RPMI7951 (cell line): ENCODE measurements around the gene BRCA1. TPM values are rescaled to one million over a fixed set of nuclear protein-coding genes. Genes with fewer than 3 reads are reported as not detected.
"Not testable (repeated sequence)": the region's sequence is repeated elsewhere in the genome, so short reads cannot be mapped to it uniquely, and the experiment has no call there.

Experiments
- DNase-seq: peaks from one replicate; pipeline ENCODE4 v3.0.0-alpha.2; 2012; ENCODE audit warnings: low read depth
- total RNA-seq: library from RNA; depleted of rRNA; stranded (reverse); fragments of >200 nt; shearing (Covaris generic); gene quantifications from 2 replicates; pipeline ENCODE4 v1.2.3, GENCODE V29; 2014

The BRCA1 gene
- total RNA-seq, 1 experiment from 2014 or later, result 34.6 TPM

DNA sequence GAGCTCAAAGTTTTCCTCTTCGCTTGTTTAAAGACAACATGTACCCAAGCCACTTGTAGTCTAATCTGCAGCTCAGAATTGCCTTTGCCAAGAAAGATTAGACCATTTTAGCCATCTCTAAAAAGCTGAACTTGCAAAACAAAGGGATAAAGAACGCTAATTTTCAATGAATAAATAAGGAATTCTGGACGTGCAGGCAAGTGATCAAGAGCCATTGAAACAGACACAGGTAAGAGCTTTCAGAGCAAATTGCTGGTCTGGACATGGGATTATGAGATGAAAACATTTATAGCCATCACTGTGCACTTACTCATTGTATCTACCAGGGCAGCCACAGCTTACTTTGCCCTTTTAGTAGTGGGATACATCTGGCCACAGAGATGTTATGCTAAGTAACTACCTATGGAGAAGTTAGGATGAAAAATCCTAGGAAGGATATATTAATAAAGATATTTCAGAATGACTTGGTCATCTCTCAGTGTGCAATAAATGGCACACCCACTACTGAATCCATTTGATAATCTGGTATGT lies 55.7 kb downstream of the BRCA1 start:
- no peak for DNase-seq

DNA sequence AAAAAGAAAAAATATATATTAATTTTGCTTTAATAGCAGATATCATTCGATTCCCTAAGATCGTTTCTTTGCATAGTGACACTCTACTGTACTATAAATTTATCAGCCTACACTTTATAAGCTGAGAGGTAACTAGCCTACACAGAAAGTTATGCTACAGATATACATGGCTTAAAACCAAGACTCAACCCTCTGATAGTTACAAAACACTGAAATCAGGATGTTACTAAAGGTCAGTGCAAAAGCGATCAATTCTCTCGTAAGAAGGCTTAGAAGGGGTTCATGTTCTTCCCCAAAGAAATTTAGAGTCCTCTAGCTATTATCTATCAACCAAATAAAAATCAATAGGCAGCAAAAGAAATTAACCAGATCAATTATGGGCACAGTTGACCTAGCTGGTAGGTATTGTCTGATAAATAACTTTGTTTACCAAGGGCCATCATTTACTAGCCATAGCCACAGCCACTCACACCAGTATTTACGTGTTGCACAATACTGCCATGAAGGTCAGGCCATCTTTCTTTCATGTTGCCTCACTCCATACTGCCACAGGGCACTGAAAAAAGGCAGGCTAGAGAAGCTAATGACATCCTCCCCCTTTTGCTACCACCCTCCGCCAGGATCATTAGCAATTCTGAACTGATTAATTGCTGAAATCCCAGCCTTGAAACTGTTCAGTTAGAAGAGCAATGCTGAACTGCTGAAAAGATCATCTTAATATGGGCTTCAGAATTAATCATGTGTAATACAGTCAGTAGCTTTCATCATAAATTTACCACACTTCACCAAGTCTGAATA lies 56.4 kb downstream of the BRCA1 start:
- no peak for DNase-seq

DNA sequence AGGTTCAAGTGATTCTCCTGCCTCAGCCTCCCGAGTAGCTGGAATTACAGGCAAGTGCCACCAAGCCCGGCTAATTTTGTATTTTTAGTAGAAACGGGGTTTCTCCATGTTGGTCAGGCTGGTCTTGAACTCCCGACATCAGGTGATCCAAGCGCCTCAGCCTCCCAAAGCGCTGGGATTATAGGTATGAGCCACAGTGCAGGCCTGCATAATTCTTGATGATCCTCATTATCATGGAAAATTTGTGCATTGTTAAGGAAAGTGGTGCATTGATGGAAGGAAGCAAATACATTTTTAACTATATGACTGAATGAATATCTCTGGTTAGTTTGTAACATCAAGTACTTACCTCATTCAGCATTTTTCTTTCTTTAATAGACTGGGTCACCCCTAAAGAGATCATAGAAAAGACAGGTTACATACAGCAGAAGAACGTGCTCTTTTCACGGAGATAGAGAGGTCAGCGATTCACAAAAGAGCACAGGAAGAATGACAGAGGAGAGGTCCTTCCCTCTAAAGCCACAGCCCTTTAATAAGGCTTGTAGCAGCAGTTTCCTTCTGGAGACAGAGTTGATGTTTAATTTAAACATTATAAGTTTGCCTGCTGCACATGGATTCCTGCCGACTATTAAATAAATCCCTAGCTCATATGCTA lies 62.1 kb downstream of the BRCA1 start:
- DNase-seq, result no peak

DNA sequence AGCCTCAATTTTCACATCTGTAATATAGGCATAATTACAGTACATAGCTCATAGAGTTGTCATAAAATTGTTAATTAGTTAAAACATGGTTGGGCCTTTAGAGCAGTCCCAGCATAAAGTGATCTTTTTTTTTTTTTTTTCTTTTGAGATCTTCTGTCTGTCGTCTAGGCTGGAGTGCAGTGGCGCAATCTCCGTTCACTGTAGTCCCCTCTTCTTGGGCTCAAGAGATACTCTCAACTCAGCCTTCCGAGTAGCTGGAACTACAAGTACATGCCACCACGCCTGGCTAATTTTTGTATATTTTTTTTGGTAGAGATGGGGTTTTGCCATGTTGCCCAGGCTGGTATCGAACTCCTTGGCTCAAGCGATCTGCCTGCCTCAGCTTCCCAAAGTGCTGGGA lies 69.1 kb downstream of the BRCA1 start:
- DNase-seq, result no peak

DNA sequence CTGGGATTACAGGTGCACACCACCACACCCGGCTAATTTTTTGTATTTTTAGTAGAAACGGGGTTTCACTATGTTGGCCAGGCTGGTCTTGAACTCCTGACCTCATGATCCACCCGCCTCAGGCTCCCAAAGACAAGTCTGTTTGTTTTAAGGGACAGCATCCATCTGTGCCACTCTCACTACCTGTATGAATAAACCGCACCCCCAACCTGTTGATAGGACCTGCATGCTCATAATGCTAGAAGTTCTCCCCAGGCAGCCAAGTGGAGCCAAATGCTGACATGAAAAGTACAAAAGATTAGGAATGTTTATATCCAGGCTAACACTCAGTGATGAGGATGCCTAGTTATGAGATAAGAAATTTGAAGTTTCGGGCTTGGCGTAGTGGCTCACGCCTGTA lies 72.2 kb downstream of the BRCA1 start:
- DNase-seq, result not testable (repeated sequence)

DNA sequence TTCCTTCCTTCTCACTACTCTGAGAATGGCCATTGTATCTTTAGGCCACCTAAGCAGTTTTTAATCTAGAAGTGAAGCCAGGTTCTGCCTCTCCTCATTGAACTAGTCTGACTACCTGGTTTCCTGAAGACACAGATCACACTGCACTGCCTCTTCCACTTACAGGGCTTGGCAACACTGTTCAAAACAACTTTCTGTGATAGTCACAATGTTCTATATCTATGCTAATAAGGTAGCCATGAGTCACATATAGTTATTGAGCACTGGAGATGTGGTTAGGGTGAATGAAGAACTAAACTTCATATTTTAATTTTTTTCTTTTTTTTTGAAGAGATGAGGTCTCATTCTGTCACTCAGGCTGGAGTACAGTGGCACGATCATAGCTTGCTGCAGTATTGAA lies 73.2 kb downstream of the BRCA1 start:
- no peak for DNase-seq

DNA sequence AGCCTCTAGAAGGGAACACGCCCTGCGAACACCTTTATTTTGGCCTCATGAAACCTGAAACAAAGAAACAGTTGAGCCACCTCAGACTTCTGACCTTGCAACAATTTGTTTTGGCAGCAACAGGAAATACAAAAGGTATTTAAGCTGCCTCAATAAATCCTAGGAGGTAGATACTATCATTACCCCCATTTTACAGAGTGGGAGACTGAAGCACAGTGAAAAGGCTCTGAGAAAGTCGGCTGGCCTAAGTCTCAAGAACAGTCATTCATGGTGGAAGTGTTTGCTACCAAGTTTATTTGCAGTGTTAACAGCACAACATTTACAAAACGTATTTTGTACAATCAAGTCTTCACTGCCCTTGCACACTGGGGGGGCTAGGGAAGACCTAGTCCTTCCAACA lies 81.1 kb downstream of the BRCA1 start:
- no peak for DNase-seq

DNA sequence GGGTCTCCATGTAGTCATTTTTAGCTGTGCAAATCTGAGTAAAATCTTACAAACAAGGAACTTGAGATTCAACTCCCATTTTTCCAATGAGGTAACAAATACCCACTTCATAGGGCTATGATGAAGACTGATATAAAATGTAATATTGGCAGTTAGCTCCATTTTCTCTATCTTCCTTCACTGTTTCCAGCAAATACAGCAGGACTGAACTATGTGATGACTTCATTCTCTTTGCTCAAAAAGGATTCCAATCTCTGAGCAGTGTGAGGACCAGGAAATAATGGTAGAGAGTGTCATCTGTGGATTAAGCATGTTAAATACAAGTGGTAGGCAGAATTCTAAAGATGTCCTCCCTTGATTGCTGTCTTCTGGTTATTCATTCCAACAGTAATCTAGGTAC lies 81.9 kb downstream of the BRCA1 start:
- DNase-seq, result no peak

DNA sequence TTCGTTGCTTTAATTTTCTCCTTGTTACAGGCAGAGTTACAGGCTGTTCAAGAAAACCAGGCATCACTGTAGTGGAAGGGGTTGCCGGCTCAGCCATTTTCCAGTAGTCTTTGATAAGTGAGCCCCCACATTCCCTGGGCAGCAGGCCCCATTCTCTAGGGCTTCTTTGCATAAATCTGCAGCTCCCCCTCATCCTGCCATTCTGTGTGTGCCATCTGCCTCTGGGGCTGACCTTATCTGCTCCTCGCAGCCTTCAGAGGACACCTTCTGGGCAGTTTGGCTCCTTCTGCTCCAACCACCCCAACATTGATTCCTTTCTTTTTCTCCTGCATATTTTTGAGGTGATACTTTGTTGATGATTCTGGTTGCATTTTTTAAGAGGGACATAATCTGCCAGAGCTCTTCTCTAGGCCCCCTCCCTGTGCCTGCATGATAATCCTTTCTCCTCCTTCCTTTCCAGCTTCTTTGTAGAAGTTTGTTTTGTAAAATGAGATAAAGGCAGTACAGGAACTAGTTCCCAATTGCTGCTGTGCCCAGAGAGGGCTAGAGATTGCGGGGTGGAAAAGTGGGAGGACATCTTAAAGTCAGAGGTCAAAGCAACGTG lies 83.0 kb downstream of the BRCA1 start:
- DNase-seq, result no peak

DNA sequence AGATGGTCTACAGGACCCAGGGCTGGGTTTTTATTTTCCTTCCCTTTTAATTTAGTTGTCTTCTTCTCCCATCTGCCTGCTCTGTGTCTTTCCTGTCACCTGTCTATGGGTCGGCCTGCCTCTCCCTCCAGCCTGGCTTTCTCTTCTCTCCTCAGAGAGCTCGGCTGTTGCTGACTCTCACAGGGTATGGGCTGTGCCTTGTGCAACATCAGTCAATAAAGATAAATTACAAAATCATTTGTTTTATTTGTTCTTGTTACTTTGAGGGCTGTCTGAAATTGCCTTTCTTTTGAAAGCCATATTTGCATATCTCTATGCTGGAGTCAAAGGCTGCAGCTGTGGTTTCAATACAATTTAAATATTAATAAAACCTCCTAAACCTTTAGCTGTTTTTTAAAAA lies 84.5 kb downstream of the BRCA1 start:
- DNase-seq, result no peak

DNA sequence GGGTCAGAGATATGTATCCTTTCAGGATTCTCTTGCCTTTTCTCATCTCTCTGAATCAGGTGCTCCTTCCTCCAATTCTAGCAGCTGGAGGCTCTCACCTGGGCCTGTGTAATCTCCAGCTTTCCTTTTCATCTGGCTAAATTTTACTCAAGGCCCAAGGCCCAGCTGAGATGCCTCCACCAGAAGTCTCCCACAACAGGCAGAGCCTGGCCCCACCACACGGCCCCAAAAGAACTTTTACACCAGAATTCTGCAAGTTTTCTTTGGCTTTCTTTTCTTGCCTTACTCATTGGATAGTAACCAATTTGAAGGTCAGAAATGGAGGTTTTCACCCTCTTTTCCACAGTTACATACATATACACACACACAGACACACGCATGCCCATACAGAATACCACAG lies 85.5 kb downstream of the BRCA1 start:
- DNase-seq, result no peak

DNA sequence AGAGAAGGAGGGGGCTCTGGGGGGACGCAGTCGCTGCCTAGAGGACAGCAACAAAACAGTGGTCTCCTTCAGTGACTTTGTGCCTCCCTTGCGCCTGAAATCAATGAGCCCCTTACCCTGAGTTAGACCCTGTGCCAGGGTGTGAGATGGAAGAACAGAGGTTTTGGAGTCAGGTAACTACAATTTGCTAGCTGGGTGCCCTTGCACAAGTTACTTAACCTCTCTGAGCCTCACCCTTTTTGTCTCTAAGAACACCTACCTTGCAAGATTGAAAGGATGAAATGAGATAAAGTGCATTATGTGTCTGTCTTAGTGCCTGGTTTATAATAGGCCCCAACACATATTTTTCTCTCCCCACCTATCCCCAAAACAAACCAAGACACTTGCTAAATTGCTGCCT lies 90.3 kb downstream of the BRCA1 start:
- DNase-seq, result no peak

DNA sequence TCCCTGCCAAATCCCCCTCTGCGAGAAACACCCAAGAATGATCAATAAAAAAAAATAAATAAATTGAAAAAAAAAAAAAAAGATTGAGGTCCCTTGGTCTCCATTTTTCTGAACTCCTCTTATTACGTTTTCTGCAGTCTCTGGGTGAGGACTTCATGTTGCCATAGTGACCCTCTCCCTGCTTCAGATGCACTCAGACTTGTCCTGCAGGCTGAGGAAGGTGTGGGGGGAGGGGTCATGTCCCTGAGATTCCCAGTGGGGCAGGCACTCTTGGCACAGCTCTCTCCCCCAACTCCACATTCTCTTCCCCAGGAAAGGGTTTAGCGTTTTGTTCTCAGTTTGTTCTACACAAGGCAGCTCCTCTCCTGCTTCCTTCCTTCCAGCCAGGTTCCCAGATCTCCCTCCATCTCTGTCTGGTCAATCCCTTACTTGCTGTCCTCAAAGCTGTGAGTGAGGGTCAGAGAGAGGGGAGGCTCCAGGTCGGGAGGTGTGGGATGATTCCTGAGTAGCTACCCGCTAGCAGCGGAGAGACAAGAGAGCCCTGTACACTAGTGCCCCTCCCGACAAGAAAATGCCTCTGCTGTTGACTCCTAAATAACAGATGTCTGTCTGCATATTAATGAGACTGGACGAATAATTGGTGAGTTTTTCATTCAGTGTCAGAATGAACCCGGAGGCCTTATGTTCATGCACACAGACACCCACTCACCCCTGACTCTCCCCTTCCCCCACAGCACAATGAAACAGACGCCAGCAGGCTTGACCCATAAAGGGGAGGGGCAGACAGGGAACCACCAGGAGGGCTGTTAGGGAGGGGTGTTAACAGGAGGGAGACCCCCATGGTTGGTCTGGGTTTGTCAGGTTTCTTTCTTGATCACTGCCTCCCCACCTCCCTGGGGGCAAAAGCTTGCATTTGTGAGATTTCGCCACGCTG lies 90.9 kb downstream of the BRCA1 start:
- DNase-seq, result no peak

DNA sequence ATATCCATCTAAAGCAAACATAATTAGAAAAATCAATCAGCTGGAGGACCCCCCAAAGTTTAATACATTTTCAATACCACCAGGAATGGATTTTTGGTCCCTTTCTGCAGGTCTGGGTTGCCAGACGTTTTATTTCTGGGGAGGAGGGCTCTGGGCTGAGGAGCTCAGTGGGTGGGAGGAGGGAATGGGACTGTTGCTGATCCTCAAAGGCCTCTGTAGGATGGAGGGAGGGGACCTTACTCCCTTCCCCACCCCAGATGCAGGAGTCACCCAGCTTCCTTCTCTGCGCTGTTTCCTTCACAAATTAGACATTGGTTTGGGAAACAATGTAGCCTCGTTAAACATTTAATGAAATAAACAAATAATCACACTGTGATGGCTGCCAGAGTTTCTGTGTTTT lies 93.5 kb downstream of the BRCA1 start:
- no peak for DNase-seq

DNA sequence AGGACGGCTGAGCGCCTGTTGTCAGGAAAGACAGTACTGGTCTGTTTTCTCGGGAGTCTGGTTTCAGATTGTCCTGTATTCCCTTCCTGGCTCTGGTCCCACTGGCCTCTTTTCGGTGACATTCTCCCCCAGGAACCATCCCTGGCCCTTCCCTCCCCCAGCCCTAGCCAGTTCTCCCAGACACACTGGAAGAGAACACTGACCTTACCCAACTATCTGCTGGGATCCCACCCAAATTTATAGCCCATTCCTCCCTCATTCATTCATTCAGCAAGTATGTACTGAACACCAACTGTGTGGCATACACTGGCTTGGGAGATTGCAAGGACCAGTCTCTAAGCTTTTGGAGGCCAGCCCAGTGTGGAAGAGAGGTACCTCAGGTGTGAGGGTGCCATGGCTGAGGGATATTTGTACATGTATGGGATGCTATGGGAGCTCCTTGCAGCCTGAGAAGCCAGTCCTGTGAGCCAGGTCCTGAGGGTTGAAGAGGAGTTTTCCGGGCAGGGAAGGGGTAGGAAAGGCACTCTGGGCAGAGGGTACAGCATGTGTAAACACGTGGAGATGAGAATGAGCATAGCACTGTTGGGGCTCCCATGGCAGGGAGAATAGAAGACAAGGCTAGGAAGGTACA lies 94.9 kb downstream of the BRCA1 start:
- no peak for DNase-seq

DNA sequence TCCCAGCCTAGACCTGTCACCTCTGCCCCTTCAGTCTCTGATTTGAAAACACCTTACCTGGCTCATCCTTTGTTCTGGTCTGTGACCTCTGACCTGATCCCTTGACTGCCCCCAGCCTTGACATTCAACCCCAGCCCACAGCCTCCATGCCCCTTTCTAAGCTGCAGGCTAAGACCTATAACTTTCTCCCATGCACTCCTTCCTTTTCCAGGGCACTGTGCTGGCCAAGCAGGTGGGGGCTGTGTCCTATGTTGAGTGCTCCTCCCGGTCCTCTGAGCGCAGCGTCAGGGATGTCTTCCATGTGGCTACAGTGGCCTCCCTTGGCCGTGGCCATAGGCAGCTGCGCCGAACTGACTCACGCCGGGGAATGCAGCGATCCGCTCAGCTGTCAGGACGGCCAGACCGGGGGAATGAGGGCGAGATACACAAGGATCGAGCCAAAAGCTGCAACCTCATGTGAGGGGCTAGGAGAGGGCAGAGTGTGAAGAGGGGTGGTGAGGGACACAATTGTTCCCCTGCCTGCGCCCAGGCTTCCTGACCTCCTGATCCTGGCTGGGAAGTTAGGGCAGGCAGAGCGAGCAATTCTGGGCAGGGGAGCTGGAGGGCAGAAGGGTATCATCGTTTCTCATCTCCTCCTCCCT lies 96.8 kb downstream of the BRCA1 start:
- DNase-seq, result no peak

DNA sequence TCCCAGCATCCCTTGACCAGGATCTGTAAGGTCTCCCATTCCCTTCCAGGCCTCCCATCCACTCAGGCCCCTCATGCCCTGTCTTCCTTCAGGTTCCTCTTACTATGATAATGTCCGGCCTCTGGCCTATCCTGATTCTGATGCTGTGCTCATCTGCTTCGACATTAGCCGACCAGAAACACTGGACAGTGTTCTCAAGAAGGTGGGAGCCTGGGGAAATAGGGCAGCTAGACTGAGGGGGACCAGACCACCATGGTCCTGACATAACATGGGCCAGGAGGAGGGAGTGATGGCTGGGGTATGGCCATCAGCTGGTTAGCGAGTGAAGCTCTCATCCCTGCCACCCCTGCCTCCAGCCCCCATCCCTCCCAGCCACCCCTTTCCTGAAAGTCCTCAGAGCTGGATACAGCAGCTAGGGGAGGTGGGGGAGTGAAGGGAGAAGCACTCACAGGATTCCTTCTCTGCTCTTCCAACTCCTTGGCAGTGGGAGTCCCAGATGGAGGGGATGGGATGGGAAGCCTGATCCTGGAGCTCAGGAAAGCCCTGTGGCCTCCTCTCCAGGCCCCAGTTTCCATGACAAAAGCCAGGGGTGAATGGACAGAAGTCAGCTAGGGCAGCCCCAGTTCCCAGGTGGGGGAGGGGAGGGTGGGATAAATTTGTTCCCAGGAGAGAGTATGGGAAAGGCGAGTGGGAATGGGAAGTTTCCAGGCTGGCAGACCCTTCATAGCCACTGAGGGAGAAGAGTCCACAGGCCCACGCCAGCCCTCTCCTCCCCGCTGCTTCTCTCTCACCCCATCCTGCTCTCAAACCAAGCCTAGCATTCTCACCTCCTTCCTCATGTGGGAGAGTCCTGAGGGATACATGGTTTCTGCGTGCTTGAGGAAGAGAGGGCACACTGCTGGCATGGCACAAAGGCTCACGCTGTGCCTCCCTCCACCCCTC lies 97.8 kb downstream of the BRCA1 start:
- no peak for DNase-seq

DNA sequence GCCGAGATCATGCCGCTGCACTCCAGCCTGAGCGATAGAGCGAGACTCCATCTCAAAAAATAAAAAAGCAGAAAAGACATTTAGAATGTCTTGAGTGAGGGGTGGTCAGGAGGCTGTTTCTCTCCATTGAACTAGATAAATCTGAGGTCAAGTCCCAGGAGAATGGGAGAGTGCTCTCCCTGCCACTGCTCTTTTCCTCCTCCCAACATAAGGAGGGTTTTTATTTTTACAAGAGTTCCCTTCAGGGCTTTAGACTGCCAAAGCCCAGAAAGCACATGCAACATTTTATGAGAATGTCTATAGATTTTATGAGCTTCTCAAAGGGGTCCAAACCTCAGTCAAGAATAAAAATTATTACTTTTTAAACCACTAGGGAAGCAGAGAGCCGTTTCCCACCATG lies 98.6 kb downstream of the BRCA1 start:
- no peak for DNase-seq

DNA sequence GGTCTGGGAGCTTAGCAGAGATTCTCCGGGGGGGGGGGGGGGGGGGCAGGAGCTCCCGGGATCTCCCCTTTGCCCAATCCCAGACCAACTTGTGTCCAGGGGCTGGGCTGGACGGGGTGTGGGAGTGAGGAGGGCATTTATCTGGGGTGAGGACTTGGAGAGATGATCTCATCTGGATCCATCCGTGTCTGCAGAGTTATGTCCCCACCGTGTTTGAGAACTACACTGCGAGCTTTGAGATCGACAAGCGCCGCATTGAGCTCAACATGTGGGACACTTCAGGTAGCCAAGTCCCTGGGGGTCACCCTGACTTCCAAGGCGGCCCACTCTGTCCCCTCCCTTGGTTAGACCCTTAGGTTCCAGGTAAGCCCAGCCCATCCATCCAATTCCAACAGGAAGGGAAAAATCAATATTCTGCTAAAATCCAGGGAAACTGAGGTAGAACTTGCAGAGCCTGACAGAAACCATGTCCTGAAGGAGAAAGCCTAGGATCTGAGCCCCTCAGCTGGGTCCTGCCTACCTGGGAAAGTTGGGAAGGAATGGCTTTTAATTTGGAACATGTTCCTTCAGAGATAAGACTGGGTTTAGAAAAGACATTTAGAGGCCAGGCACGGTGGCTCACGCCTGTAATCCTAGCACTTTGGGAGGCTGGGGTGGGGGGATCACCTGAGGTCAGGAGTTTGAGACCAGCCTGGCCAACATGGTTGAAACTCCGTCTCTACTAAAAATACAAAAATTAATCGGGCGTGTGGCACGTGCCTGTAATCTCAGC lies 99.2 kb downstream of the BRCA1 start:
- DNase-seq, result no peak
